Natural killer cell (primary cell): Measurements from ENCODE around the gene ZFYVE1. TPM values are rescaled to one million over a fixed set of nuclear protein-coding genes. Genes with fewer than 3 reads are reported as not detected.

Experiments
- ATAC-seq, 3 donors: fragments of 150-1000 bp in 2 of 3; fragments of 200-7000 bp in 1 of 3; cut with Tn5 transposase; 1 replicate in 1 of 3; 2 replicates in 2 of 3; pipeline ENCODE4 v1.10.0; 2021; ENCODE audit warnings: mild to moderate bottlenecking in 2 of 3, moderate library complexity in 2 of 3
- DNase-seq, 2 donors: peaks; one replicate each; pipeline versions ENCODE4 v3.0.0 to v3.0.0-alpha.2; 2013 to 2021; ENCODE audit warnings: mixed read lengths in 1 of 2
- H3K27ac ChIP-seq: one replicate; pipeline ENCODE4 v1.5.1; 2013; ENCODE audit warnings: mild to moderate bottlenecking, low read length
- H3K27me3 ChIP-seq: one replicate; pipeline ENCODE4 v1.6.1; 2013; ENCODE audit warnings: low read length; ENCODE audit not compliant: control insufficient read depth, insufficient read depth
- H3K36me3 ChIP-seq: one replicate; pipeline ENCODE4 v1.6.1; 2013; ENCODE audit warnings: low read length; ENCODE audit not compliant: control insufficient read depth, insufficient read depth
- H3K4me1 ChIP-seq: one replicate; pipeline ENCODE4 v1.6.1; 2013; ENCODE audit warnings: low read length; ENCODE audit not compliant: control insufficient read depth, insufficient read depth
- H3K4me3 ChIP-seq: one replicate; pipeline ENCODE4 v1.5.1; 2013; ENCODE audit warnings: low read length
- H3K9me3 ChIP-seq: one replicate; pipeline ENCODE4 v1.6.1; 2013; ENCODE audit warnings: low read length; ENCODE audit not compliant: control insufficient read depth, insufficient read depth
- H3K27ac Mint-ChIP-seq, 2 donors: one replicate each; pipeline ENCODE4 v1.8.0; 2022; ENCODE audit warnings: mild to moderate bottlenecking in 2 of 2, mixed read lengths in 2 of 2, moderate library complexity in 1 of 2
- H3K27me3 Mint-ChIP-seq, 2 donors: one replicate each; pipeline ENCODE4 v1.8.0; 2022; ENCODE audit warnings: low read depth in 2 of 2, mixed read lengths in 2 of 2
- H3K36me3 Mint-ChIP-seq: one replicate; pipeline ENCODE4 v1.8.0; 2022; ENCODE audit warnings: mixed read lengths
- H3K4me1 Mint-ChIP-seq, 2 donors: one replicate each; pipeline ENCODE4 v1.8.0; 2022; ENCODE audit warnings: mixed read lengths in 2 of 2
- H3K4me3 Mint-ChIP-seq: one replicate; pipeline ENCODE4 v1.8.0; 2022; ENCODE audit warnings: mild to moderate bottlenecking, moderate library complexity, mixed read lengths
- H3K9me3 Mint-ChIP-seq, 2 donors: one replicate each; pipeline ENCODE4 v1.8.0; 2022; ENCODE audit warnings: mixed read lengths in 2 of 2
- CTCF ChIP-seq: fragments of 200-600 bp; IDR thresholded peaks from one replicate; pipeline ENCODE4 v1.8.0; 2022; ENCODE audit warnings: antibody characterized with exemption
- WGBS: methylation state at CpG from one replicate; pipeline ENCODE4 v1.1.7; 2013; ENCODE audit warnings: missing lambda C conversion rate; ENCODE audit not compliant: insufficient coverage; 5-methylcytosine and 5-hydroxymethylcytosine counted together
- intact Hi-C: fragments of 100-400 bp; cut with micrococcal nuclease; formaldehyde crosslinking; loops from one replicate; pipeline ENCODE4 v1.14.2; 2022
- total RNA-seq, 4 donors: library from RNA; stranded (reverse); fragments of 120-200 nt in 1 of 4; gene quantifications; one replicate each; pipeline versions ENCODE4 v1.2.3 to v1.2.4, GENCODE V29; 2013 to 2022

The ZFYVE1 gene
- total RNA-seq, 3 donors from 2014 or later (not counting 1 experiment from before 2014, with no cell fraction given), result 24.1 to 28.6 (median 25.6) TPM

GRCh38 chr14:72929316-72930080 lies 97.4 kb downstream of the ZFYVE1 start:
- peaks cover 17% of the 10 kb centered on the region for H3K4me1 ChIP-seq
- Mint-ChIP-seq H3K36me3 (no peaks in the 10 kb centered on the region), H3K27me3 (peaks cover 0 to 7% of the 10 kb centered on the region in 2 donors), H3K4me1 (peaks cover 8 to 24% of the 10 kb centered on the region in 2 donors), H3K4me3 (no peak overlapping the region), H3K27ac (no peak overlapping the region), H3K9me3 (no peaks in the 10 kb centered on the region)
- TF ChIP-seq CTCF, result no peak
- intact Hi-C loops, result no loop called here
- 98% methylated on average over 41 of the region's 43 CpGs for WGBS
- no peaks in the 10 kb centered on the region for H3K9me3 ChIP-seq
- no peak overlapping the region for H3K27ac ChIP-seq
- H3K27me3 ChIP-seq, result no peaks in the 10 kb centered on the region
- no peaks in the 10 kb centered on the region for H3K36me3 ChIP-seq
- no peak overlapping the region for H3K4me3 ChIP-seq
- DNase-seq (no peak), ATAC-seq (no peak)

GRCh38 chr14:72928872-72929271 lies 98.0 kb downstream of the ZFYVE1 start:
- H3K4me3 Mint-ChIP-seq, result no peak overlapping the region
- Histone ChIP-seq H3K27ac (no peak overlapping the region), H3K9me3 (no peaks in the 10 kb centered on the region), H3K36me3 (no peaks in the 10 kb centered on the region), H3K27me3 (no peaks in the 10 kb centered on the region), H3K4me3 (no peak overlapping the region), H3K4me1 (peaks cover 17% of the 10 kb centered on the region)
- peaks cover 8 to 24% of the 10 kb centered on the region in 2 donors for H3K4me1 Mint-ChIP-seq
- intact Hi-C loops, result no loop called here
- no peak overlapping the region for H3K27ac Mint-ChIP-seq
- no peaks in the 10 kb centered on the region for H3K9me3 Mint-ChIP-seq
- DNase-seq, result no peak
- no peak for ATAC-seq
- TF ChIP-seq CTCF, result no peak
- 92% methylated on average over 21 of the region's 21 CpGs for WGBS
- H3K27me3 Mint-ChIP-seq, result peaks cover 0 to 7% of the 10 kb centered on the region in 2 donors
- no peaks in the 10 kb centered on the region for H3K36me3 Mint-ChIP-seq

- DNase-seq (peak; percentile 80 to 96), ATAC-seq (peak; percentile 95 to 98 (median 95))
- peaks cover 17% of the 10 kb centered on the region for H3K4me1 ChIP-seq
- H3K36me3 Mint-ChIP-seq, result no peaks in the 10 kb centered on the region
- H3K27ac ChIP-seq, result peak within 1 kb of the TSS; percentile 60
- H3K27me3 ChIP-seq, result no peaks in the 10 kb centered on the region
- no peak for TF ChIP-seq CTCF
- H3K4me3 Mint-ChIP-seq, result peak within 1 kb of the TSS; percentile 93
- H3K4me3 ChIP-seq, result peak within 1 kb of the TSS; percentile 76
- H3K4me1 Mint-ChIP-seq, result peaks cover 8 to 18% of the 10 kb centered on the region in 2 donors
- H3K27ac Mint-ChIP-seq, result peak within 1 kb of the TSS; percentile 74 to 83
- no peaks in the 10 kb centered on the region for H3K9me3 Mint-ChIP-seq
- under 1% methylated on average over 59 of the region's 59 CpGs for WGBS
- no peaks in the 10 kb centered on the region for H3K36me3 ChIP-seq
- H3K9me3 ChIP-seq, result no peaks in the 10 kb centered on the region
- peaks cover 0 to 7% of the 10 kb centered on the region in 2 donors for H3K27me3 Mint-ChIP-seq
- intact Hi-C loops, result loop anchor here (1.0 to 2.0 kb wide), 2 partner anchors 32 to 132 kb away; partner anchors contain the start of genes DPF3 and RBM25
Observed at GRCh38 chr14:72926292-72927028, 100.4 kb downstream of the ZFYVE1 start, which contains the start of gene DCAF4. DCAF4 (plus strand) TSS chr14:72926464; CDS start chr14:72937979, 11,515 bp downstream.
